ENCODE measurements around the gene LAIR2.
A peak's percentile ranks its signal among the peaks of the same experiment; 100 is the strongest.

Gene LAIR2

GRCh38 chr19:54457773-54458647 is 44.6 kb upstream of the LAIR2 start:
- TF ChIP-seq CTCF (IDR thresholded peaks at IDR 0.05; ENCODE audit: low read depth, low read length), result no peak
- DNase-seq (ENCODE audit: low read depth in 2 of 2), result no peak
- H3K4me3 ChIP-seq (replicated peaks in 1 of 2; ENCODE audit: low read depth in 2 of 2, low read length in 2 of 2), result no peak overlapping the region

- H3K4me3 ChIP-seq (replicated peaks in 1 of 2; ENCODE audit: low read depth in 2 of 2, low read length in 2 of 2), result no peak overlapping the region
- TF ChIP-seq CTCF (IDR thresholded peaks at IDR 0.05; ENCODE audit: low read depth, low read length), result no peak
These were observed 43.9 kb upstream of the LAIR2 start for GRCh38 chr19:54458648-54459281.

DNA sequence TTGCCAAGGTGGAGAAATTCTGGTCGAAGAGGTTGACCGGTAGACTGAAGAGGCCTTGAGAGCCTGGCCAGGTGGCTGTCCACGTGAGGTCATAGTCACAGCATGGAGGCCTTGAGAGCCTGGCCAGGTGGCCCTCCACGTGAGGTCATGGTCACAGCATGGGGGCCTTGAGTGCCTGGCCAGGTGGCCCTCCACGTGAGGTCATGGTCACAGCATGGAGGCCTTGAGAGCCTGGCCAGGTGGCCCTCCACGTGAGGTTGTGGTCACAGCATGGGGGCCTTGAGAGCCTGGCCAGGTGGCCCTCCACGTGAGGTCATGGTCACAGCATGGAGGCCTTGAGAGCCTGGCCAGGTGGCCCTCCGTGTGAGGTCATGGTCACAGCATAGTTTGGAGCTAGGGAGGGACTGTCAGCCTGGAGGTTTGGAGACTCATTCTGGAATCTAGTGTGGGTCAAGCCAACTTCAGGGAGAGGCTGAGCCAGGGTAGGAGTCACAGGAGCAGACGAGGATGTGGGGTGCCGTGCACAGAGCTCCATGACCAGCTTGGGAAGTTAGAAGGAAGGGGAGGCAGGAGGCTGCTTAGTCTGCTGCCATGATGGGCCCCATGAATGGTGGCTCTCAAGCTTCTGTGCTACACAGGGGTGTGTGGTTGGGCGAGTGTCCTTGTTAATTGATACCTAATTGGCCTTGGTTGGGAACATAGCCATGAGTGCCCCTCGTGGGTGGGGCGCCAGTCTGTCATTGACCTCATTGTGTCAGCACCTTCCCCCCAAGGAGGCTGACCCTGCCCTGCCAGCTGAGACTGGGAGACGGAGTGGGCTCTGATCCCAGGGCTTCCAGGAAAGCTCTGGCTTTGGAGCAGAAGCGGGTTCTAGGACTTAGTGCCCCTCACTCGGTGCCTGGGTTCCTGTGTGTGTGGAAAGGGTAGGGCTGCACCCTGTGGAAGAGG is 43.1 kb upstream of the LAIR2 start:
- TF ChIP-seq CTCF (IDR thresholded peaks at IDR 0.05; ENCODE audit: low read depth, low read length), result no peak
- no peak for DNase-seq (ENCODE audit: low read depth in 2 of 2)
- H3K4me3 ChIP-seq (replicated peaks in 1 of 2; ENCODE audit: low read depth in 2 of 2, low read length in 2 of 2), result no peak overlapping the region

More at GRCh38 chr19:54458648-54459281, 43.9 kb upstream of the LAIR2 start:
- no peak for DNase-seq (ENCODE audit: low read depth in 2 of 2)

- DNase-seq (ENCODE audit: low read depth in 2 of 2), result no peak
- H3K4me3 ChIP-seq (replicated peaks in 1 of 2; ENCODE audit: low read depth in 2 of 2, low read length in 2 of 2), result no peak overlapping the region
- no peak for TF ChIP-seq CTCF (IDR thresholded peaks at IDR 0.05; ENCODE audit: low read depth, low read length)
These were observed 42.2 kb upstream of the LAIR2 start for GRCh38 chr19:54460230-54461005.

DNA sequence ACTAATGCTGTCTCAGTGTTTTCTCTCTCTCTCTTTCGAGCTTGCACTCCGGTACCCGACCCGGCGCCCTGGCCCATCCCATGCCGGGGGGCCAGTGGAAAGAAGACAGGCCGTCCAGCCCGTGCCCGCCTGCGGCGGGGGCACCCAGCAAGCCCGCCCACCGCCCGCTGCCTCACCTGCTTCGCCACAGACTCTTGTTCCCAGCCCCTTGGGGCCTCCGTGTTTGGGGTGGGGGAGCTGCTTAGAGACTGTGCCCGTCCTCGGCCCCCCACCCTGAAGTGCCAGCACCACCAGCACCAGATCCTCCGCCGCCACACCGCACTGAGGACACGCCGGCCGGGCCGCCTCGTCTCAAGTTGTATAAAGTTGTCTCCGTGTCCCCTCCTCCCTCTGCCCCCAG is 41.4 kb upstream of the LAIR2 start:
- no peak overlapping the region for H3K4me3 ChIP-seq (replicated peaks in 1 of 2; ENCODE audit: low read depth in 2 of 2, low read length in 2 of 2)
- no peak for DNase-seq (ENCODE audit: low read depth in 2 of 2)
- TF ChIP-seq CTCF (IDR thresholded peaks at IDR 0.05; ENCODE audit: low read depth, low read length), result no peak

- no peak for TF ChIP-seq CTCF (IDR thresholded peaks at IDR 0.05; ENCODE audit: low read depth, low read length)
- H3K4me3 ChIP-seq (replicated peaks in 1 of 2; ENCODE audit: low read depth in 2 of 2, low read length in 2 of 2), result no peak overlapping the region
These were observed 41.0 kb upstream of the LAIR2 start for GRCh38 chr19:54461613-54462012.

More at GRCh38 chr19:54461613-54462012, 41.0 kb upstream of the LAIR2 start:
- peak; percentile 32 to 50 for DNase-seq (ENCODE audit: low read depth in 2 of 2)
